ENCODE results near the gene PDCD4. TPM values are rescaled to one million over a fixed set of nuclear protein-coding genes. Genes with fewer than 3 reads are reported as not detected.

Gene PDCD4
- total and polyA plus RNA-seq, 10 of the 15 experiments (the other 5 are each of a cell fraction or from before 2014, with no cell fraction given), result 101 to 372 (median 171) TPM

DNA sequence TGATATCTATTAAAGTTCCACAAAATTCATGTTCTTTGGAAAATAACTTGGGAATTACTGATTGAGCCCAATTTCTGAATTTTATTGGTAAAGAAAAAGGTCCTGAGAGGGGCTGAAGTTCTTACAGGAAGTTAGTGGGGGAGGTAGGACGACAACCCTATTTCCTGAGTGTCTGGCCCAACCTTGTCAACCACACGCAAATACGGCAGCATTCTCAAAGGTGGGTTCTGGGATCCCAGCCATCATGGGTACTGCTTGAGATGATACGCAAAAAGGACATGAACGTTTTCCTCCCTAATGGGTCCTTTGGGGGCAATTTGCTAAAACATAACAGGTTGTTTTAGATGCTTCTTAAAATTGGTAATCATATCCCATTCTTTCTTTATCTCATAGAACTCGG lies 2.7 kb upstream of the PDCD4 start (continued):
- TF ChIP-seq SPI1 (IDR thresholded peaks at IDR 0.05; ENCODE audit: borderline replicate concordance, insufficient read depth, low read depth, low read length), result no peak
- 0 out of 2 replicates have a peak, but pooled peaks have one; percentile 27 for TF ChIP-seq GABPA (IDR thresholded peaks at IDR 0.05; ENCODE audit: low read depth)
- TF ChIP-seq CHD4 (IDR thresholded peaks at IDR 0.05), result no peak
- no peak for TF ChIP-seq TARDBP (IDR thresholded peaks at IDR 0.05; ENCODE audit: borderline replicate concordance)
- TF ChIP-seq, protein P1, sequence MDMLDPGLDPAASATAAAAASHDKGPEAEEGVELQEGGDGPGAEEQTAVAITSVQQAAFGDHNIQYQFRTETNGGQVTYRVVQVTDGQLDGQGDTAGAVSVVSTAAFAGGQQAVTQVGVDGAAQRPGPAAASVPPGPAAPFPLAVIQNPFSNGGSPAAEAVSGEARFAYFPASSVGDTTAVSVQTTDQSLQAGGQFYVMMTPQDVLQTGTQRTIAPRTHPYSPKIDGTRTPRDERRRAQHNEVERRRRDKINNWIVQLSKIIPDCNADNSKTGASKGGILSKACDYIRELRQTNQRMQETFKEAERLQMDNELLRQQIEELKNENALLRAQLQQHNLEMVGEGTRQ (IDR thresholded peaks at IDR 0.05; ENCODE audit: borderline replicate concordance, low read depth, low read length), result no peak
- peak; percentile 53 for TF ChIP-seq EED (IDR thresholded peaks at IDR 0.05; ENCODE audit: low read depth)
- TF ChIP-seq KLF5 (IDR thresholded peaks at IDR 0.05; ENCODE audit: partially characterized antibody), result no peak
- TF ChIP-seq CREB1 (IDR thresholded peaks at IDR 0.05; ENCODE audit: low read depth), result 0 out of 2 replicates have a peak, but pooled peaks have one; percentile 31
- no peak for TF ChIP-seq MEF2B (IDR thresholded peaks at IDR 0.05; ENCODE audit: partially characterized antibody, poor library complexity, severe bottlenecking)
- no peak for TF ChIP-seq SUZ12 (IDR thresholded peaks at IDR 0.05; ENCODE audit: unreplicated experiment)
- no peak for TF ChIP-seq CHD1 (IDR thresholded peaks at IDR 0.05; ENCODE audit: low read depth, low read length)
- peak in 1 of 2 experiments; percentile 70; a peak in 2 of 4 replicates for TF ChIP-seq ETV6 (conservative IDR thresholded peaks at IDR 0.05 in 1 of 2, IDR thresholded peaks at IDR 0.05 in 1 of 2; ENCODE audit: borderline replicate concordance in 1 of 2, low read depth in 1 of 2)
- TF ChIP-seq, protein P2, sequence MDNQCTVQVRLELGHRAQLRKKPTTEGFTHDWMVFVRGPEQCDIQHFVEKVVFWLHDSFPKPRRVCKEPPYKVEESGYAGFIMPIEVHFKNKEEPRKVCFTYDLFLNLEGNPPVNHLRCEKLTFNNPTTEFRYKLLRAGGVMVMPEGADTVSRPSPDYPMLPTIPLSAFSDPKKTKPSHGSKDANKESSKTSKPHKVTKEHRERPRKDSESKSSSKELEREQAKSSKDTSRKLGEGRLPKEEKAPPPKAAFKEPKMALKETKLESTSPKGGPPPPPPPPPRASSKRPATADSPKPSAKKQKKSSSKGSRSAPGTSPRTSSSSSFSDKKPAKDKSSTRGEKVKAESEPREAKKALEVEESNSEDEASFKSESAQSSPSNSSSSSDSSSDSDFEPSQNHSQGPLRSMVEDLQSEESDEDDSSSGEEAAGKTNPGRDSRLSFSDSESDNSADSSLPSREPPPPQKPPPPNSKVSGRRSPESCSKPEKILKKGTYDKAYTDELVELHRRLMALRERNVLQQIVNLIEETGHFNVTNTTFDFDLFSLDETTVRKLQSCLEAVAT (IDR thresholded peaks at IDR 0.05), result no peak
- TF ChIP-seq, protein P3, sequence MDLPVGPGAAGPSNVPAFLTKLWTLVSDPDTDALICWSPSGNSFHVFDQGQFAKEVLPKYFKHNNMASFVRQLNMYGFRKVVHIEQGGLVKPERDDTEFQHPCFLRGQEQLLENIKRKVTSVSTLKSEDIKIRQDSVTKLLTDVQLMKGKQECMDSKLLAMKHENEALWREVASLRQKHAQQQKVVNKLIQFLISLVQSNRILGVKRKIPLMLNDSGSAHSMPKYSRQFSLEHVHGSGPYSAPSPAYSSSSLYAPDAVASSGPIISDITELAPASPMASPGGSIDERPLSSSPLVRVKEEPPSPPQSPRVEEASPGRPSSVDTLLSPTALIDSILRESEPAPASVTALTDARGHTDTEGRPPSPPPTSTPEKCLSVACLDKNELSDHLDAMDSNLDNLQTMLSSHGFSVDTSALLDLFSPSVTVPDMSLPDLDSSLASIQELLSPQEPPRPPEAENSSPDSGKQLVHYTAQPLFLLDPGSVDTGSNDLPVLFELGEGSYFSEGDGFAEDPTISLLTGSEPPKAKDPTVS (IDR thresholded peaks at IDR 0.05; ENCODE audit: low read depth, low read length), result no peak

Measured in GM12878 (cell line).